Right lung (tissue), 5 donors: Measurements from ENCODE around the gene ATRX. TPM values are rescaled to one million over a fixed set of nuclear protein-coding genes. Genes with fewer than 3 reads are reported as not detected.
"Not testable (repeated sequence)": the region's sequence is repeated elsewhere in the genome, so short reads cannot be mapped to it uniquely, and the experiment has no call there.

ENCODE experiments used
- DNase-seq, 2 donors: peaks; one replicate each; pipeline ENCODE4 v3.0.0-alpha.2; 2013
- polyA plus RNA-seq, 5 donors: library from polyadenylated mRNA; unstranded; fragments of 120-200 nt; gene quantifications; one replicate each; pipeline versions ENCODE4 v1.2.1 to v1.2.3, GENCODE V29; 2013; ENCODE audit warnings: inconsistent platforms in 1 of 5, low replicate concordance in 1 of 5; ENCODE audit not compliant: insufficient read length in 5 of 5, insufficient read depth in 1 of 5

The ATRX gene
- polyA plus RNA-seq, 5 donors: 48.7 to 113 (median 109) TPM

- no peak for DNase-seq
Measured at GRCh38 chrX:77743720-77744119, 42.3 kb downstream of the ATRX start.

GRCh38 chrX:77742788-77743476 is 43.1 kb downstream of the ATRX start:
- DNase-seq: no peak

- no peak for DNase-seq
Measured at GRCh38 chrX:77740376-77740905, 45.6 kb downstream of the ATRX start.

GRCh38 chrX:77733342-77733741 is 52.7 kb downstream of the ATRX start:
- no peak for DNase-seq

- no peak for DNase-seq
Measured at GRCh38 chrX:77731821-77732419, 54.1 kb downstream of the ATRX start.

GRCh38 chrX:77726095-77726494 is 59.9 kb downstream of the ATRX start:
- DNase-seq: not testable (repeated sequence)

GRCh38 chrX:77723681-77724080 is 62.3 kb downstream of the ATRX start:
- DNase-seq: no peak

GRCh38 chrX:77719388-77719787 is 66.6 kb downstream of the ATRX start:
- no peak for DNase-seq

GRCh38 chrX:77704881-77705280 is 81.1 kb downstream of the ATRX start:
- DNase-seq: no peak

- no peak for DNase-seq
Measured at GRCh38 chrX:77698242-77698641, 87.8 kb downstream of the ATRX start.

- DNase-seq: no peak
Measured at GRCh38 chrX:77694491-77694890, 91.5 kb downstream of the ATRX start.

- DNase-seq: no peak
Measured at GRCh38 chrX:77693594-77693993, 92.4 kb downstream of the ATRX start.

- DNase-seq: no peak
Measured at GRCh38 chrX:77691916-77692315, 94.1 kb downstream of the ATRX start.

GRCh38 chrX:77689376-77689775 is 96.6 kb downstream of the ATRX start:
- DNase-seq: no peak

GRCh38 chrX:77685683-77686082 is 100.3 kb downstream of the ATRX start:
- DNase-seq: not testable (repeated sequence)

- DNase-seq: no peak
Measured at GRCh38 chrX:77679144-77679543, 106.9 kb downstream of the ATRX start.

GRCh38 chrX:77675986-77676385 is 110.0 kb downstream of the ATRX start:
- no peak for DNase-seq

- DNase-seq: no peak
Measured at GRCh38 chrX:77668391-77669237, 117.4 kb downstream of the ATRX start.

GRCh38 chrX:77658886-77659285 is 127.1 kb downstream of the ATRX start:
- no peak for DNase-seq

- DNase-seq: no peak
Measured at GRCh38 chrX:77652095-77652494, 133.9 kb downstream of the ATRX start.

GRCh38 chrX:77640702-77641101 is 145.3 kb downstream of the ATRX start:
- no peak for DNase-seq

GRCh38 chrX:77639820-77640219 is 146.2 kb downstream of the ATRX start:
- DNase-seq: no peak

- DNase-seq: no peak
Measured at GRCh38 chrX:77638397-77638796, 147.6 kb downstream of the ATRX start.
